Activated naive CD8-positive, alpha-beta T cell treated with anti-CD3 and anti-CD28 coated beads, Interleukin-2, amount 10 ng/mL, durations not matched to agents 7 days and 5 days (primary cell): ENCODE measurements around the gene PARD3. TPM values are rescaled to one million over a fixed set of nuclear protein-coding genes. Genes with fewer than 3 reads are reported as not detected.

ENCODE experiments used
- ATAC-seq: fragments of 150-1000 bp; cut with Tn5 transposase; one replicate; pipeline ENCODE4 v1.10.0; 2021; ENCODE audit warnings: low read depth, moderate library complexity
- POLR2A ChIA-PET: fragments of 350-600 bp; sonication (Branson Sonifier 250); formaldehyde crosslinking; loops from one replicate; lab custom pipeline; 2021; ENCODE audit warnings: antibody characterized with exemption; lab: Charles Lee
- DNase-seq: peaks from one replicate; pipeline ENCODE4 v3.0.0; 2021
- H3K27ac Mint-ChIP-seq: one replicate; pipeline ENCODE4 v1.8.0; 2022; ENCODE audit warnings: mild to moderate bottlenecking, mixed read lengths
- H3K27me3 Mint-ChIP-seq: one replicate; pipeline ENCODE4 v1.8.0; 2022; ENCODE audit warnings: mild to moderate bottlenecking, moderate library complexity, mixed read lengths
- H3K36me3 Mint-ChIP-seq: one replicate; pipeline ENCODE4 v1.8.0; 2021; ENCODE audit warnings: mild to moderate bottlenecking, mixed read lengths
- H3K4me1 Mint-ChIP-seq: one replicate; pipeline ENCODE4 v1.8.0; 2021; ENCODE audit warnings: mixed read lengths
- H3K4me3 Mint-ChIP-seq: one replicate; pipeline ENCODE4 v1.8.0; 2022; ENCODE audit warnings: mild to moderate bottlenecking, moderate library complexity, mixed read lengths
- H3K9me3 Mint-ChIP-seq: one replicate; pipeline ENCODE4 v1.8.0; 2021; ENCODE audit warnings: mixed read lengths
- total RNA-seq, 2 experiments: library from RNA; stranded (reverse); gene quantifications; one replicate each; pipeline ENCODE4 v1.2.3, GENCODE V29; 2021

The PARD3 gene
- total RNA-seq, 2 experiments from 2014 or later: 0.48 to 0.55 TPM

GRCh38 chr10:34565934-34566333 lies 249.2 kb downstream of the PARD3 start:
- no peaks in the 10 kb centered on the region for H3K36me3 Mint-ChIP-seq
- H3K27me3 Mint-ChIP-seq: peaks cover 6% of the 10 kb centered on the region
- no peaks in the 10 kb centered on the region for H3K4me1 Mint-ChIP-seq
- ATAC-seq (no peak), DNase-seq (no peak)
- H3K27ac Mint-ChIP-seq: no peak overlapping the region
- POLR2A ChIA-PET: no interaction called here
- H3K9me3 Mint-ChIP-seq: no peaks in the 10 kb centered on the region
- H3K4me3 Mint-ChIP-seq: no peak overlapping the region

DNA sequence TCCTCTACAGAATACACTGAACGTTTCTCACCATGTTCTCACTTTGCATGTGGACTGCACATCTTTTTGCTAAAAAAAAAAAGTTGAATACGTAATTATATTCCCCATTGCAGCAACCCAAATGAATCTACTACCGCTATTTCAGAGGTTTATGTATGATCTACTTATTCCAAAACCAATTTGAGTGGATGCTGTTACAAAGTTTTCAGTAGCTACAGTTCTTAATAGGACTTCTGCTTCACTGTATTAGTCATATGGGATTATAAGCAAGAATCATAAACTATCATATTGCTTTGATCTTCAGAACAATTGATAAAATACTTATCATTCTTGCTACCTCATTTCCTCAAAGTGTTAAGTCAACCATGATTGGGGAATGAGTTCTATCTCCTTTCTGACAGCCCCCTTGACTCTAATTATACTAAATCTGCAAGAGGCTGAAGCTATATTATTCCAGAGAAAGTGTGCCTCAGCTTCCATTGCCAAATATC lies 257.0 kb downstream of the PARD3 start:
- peaks cover 2% of the 10 kb centered on the region for H3K27me3 Mint-ChIP-seq
- peaks cover 2% of the 10 kb centered on the region for H3K4me1 Mint-ChIP-seq
- no peaks in the 10 kb centered on the region for H3K36me3 Mint-ChIP-seq
- H3K4me3 Mint-ChIP-seq: no peak overlapping the region
- POLR2A ChIA-PET: no interaction called here
- DNase-seq (no peak), ATAC-seq (no peak)
- no peaks in the 10 kb centered on the region for H3K9me3 Mint-ChIP-seq
- no peak overlapping the region for H3K27ac Mint-ChIP-seq

- ATAC-seq: no peak
- H3K27me3 Mint-ChIP-seq: peaks cover 2% of the 10 kb centered on the region
- H3K4me1 Mint-ChIP-seq: peaks cover 2% of the 10 kb centered on the region
- POLR2A ChIA-PET: no interaction called here
- H3K27ac Mint-ChIP-seq: no peak overlapping the region
- no peak overlapping the region for H3K4me3 Mint-ChIP-seq
- no peaks in the 10 kb centered on the region for H3K36me3 Mint-ChIP-seq
- no peak for DNase-seq
- H3K9me3 Mint-ChIP-seq: no peaks in the 10 kb centered on the region
Measured at GRCh38 chr10:34557173-34557572, 257.9 kb downstream of the PARD3 start.

- peaks cover 2% of the 10 kb centered on the region for H3K4me1 Mint-ChIP-seq
- DNase-seq (no peak), ATAC-seq (no peak)
- H3K9me3 Mint-ChIP-seq: no peaks in the 10 kb centered on the region
- H3K27ac Mint-ChIP-seq: no peak overlapping the region
- H3K27me3 Mint-ChIP-seq: peaks cover 2% of the 10 kb centered on the region
- POLR2A ChIA-PET: no interaction called here
- H3K4me3 Mint-ChIP-seq: no peak overlapping the region
- H3K36me3 Mint-ChIP-seq: no peaks in the 10 kb centered on the region
Measured at GRCh38 chr10:34555653-34556052, 259.4 kb downstream of the PARD3 start.

DNA sequence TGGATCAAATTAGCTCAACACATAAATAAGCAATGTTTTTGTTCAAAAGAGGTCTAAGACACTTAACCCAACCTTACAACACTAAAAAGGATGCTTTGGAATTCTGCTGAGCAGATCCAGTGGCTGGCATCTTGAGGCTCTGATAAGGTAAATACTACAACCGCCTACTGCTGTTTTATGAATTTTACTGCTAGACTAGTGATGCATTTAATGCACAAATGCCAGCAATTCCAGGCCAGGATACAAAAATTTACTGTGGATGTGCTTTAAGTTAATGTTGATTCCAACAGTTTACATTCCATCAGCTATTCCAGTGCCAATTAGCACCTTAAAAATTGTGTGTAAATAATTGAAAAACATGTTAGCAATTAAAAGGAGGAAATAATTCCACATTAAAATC lies 261.3 kb downstream of the PARD3 start:
- no peak for DNase-seq
- POLR2A ChIA-PET: no interaction called here
- Mint-ChIP-seq H3K27ac (no peak overlapping the region), H3K9me3 (no peaks in the 10 kb centered on the region), H3K27me3 (peaks cover 2% of the 10 kb centered on the region), H3K36me3 (no peaks in the 10 kb centered on the region), H3K4me3 (no peak overlapping the region), H3K4me1 (peaks cover 2% of the 10 kb centered on the region)
- no peak for ATAC-seq

DNA sequence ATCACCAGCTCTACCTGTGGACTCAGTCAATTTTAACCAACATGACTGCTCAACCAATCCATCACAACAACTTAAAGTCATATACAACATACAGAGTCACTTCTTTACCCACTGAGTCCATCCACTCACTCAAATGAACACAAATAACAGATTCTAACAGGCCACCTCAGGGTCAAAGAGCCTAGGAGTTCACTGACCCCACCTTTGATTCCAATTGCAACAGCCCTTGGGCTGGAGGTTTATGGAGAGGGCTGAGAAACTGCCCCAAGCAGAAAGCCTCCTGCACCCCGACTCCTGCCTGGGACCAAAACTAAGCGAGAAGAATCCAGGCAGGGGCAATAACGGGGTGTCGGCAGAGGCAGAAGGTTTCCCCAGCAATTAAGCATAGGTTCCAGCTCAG lies 263.8 kb downstream of the PARD3 start:
- no peak overlapping the region for H3K4me3 Mint-ChIP-seq
- no peak for ATAC-seq
- H3K27ac Mint-ChIP-seq: no peak overlapping the region
- POLR2A ChIA-PET: no interaction called here
- no peaks in the 10 kb centered on the region for H3K9me3 Mint-ChIP-seq
- H3K36me3 Mint-ChIP-seq: no peaks in the 10 kb centered on the region
- no peak for DNase-seq
- H3K4me1 Mint-ChIP-seq: peaks cover 2% of the 10 kb centered on the region
- peaks cover 2% of the 10 kb centered on the region for H3K27me3 Mint-ChIP-seq

GRCh38 chr10:34549953-34550352 lies 265.1 kb downstream of the PARD3 start:
- POLR2A ChIA-PET: no interaction called here
- DNase-seq (no peak), ATAC-seq (no peak)
- Mint-ChIP-seq H3K4me3 (no peak overlapping the region), H3K27ac (no peak overlapping the region), H3K36me3 (no peaks in the 10 kb centered on the region), H3K27me3 (peaks cover 3% of the 10 kb centered on the region), H3K9me3 (no peaks in the 10 kb centered on the region), H3K4me1 (no peaks in the 10 kb centered on the region)

GRCh38 chr10:34549001-34549400 lies 266.1 kb downstream of the PARD3 start:
- Mint-ChIP-seq H3K36me3 (no peaks in the 10 kb centered on the region), H3K4me3 (no peak overlapping the region), H3K9me3 (no peaks in the 10 kb centered on the region), H3K4me1 (no peaks in the 10 kb centered on the region), H3K27ac (no peak overlapping the region), H3K27me3 (peaks cover 4% of the 10 kb centered on the region)
- no peak for DNase-seq
- no peak for ATAC-seq
- POLR2A ChIA-PET: no interaction called here

DNA sequence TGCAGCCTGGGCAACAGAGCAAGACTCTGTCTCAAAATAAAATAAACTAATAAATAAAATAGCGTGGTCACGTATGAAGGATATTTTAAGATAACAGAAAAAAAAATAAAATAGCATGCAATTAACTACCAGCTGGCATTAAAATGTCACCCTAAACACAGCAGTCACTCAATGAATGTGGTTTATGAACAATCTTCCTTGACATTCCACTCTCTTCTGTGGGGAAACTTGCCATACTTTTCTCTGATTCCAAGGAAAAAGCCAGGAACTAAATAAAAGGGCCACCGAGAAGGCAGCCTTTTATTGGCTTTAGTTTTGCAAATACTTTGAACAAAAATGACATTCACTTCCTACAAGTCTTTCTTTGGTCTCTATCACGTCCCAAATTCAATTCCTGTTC lies 266.6 kb downstream of the PARD3 start:
- H3K9me3 Mint-ChIP-seq: no peaks in the 10 kb centered on the region
- H3K4me1 Mint-ChIP-seq: no peaks in the 10 kb centered on the region
- POLR2A ChIA-PET: no interaction called here
- peaks cover 4% of the 10 kb centered on the region for H3K27me3 Mint-ChIP-seq
- DNase-seq (no peak), ATAC-seq (no peak)
- H3K4me3 Mint-ChIP-seq: no peak overlapping the region
- H3K36me3 Mint-ChIP-seq: no peaks in the 10 kb centered on the region
- no peak overlapping the region for H3K27ac Mint-ChIP-seq

DNA sequence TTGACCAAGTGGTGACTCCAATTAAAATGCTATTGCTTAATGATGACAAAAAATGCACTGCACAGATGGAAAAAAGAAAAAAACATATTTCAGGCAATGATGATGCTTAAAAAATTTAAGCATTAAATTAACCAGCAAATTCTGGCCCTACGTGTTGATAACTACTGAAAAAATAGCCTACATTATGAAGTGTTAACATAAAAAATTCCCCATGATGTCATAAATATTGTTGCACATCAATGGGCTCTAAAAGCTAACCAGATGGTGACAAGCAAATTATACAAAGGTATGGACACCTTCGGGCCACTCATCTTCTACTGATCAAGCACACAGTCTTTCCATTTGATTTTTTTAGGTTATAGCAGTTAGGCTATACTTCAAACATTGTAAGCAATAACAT lies 267.4 kb downstream of the PARD3 start:
- Mint-ChIP-seq H3K36me3 (no peaks in the 10 kb centered on the region), H3K27me3 (peaks cover 4% of the 10 kb centered on the region), H3K4me1 (no peaks in the 10 kb centered on the region), H3K9me3 (no peaks in the 10 kb centered on the region), H3K4me3 (no peak overlapping the region), H3K27ac (no peak overlapping the region)
- DNase-seq (no peak), ATAC-seq (no peak)
- POLR2A ChIA-PET: no interaction called here

- no peaks in the 10 kb centered on the region for H3K36me3 Mint-ChIP-seq
- no peaks in the 10 kb centered on the region for H3K4me1 Mint-ChIP-seq
- no peak overlapping the region for H3K4me3 Mint-ChIP-seq
- H3K27me3 Mint-ChIP-seq: peaks cover 4% of the 10 kb centered on the region
- H3K9me3 Mint-ChIP-seq: no peaks in the 10 kb centered on the region
- H3K27ac Mint-ChIP-seq: no peak overlapping the region
- ATAC-seq (no peak), DNase-seq (no peak)
- POLR2A ChIA-PET: no interaction called here
Measured at GRCh38 chr10:34547291-34547690, 267.8 kb downstream of the PARD3 start.

- DNase-seq (no peak), ATAC-seq (no peak)
- H3K4me3 Mint-ChIP-seq: no peak overlapping the region
- no peaks in the 10 kb centered on the region for H3K36me3 Mint-ChIP-seq
- H3K4me1 Mint-ChIP-seq: no peaks in the 10 kb centered on the region
- no peak overlapping the region for H3K27ac Mint-ChIP-seq
- peaks cover 4% of the 10 kb centered on the region for H3K27me3 Mint-ChIP-seq
- POLR2A ChIA-PET: no interaction called here
- H3K9me3 Mint-ChIP-seq: no peaks in the 10 kb centered on the region
Measured at GRCh38 chr10:34544400-34544799, 270.7 kb downstream of the PARD3 start.

DNA sequence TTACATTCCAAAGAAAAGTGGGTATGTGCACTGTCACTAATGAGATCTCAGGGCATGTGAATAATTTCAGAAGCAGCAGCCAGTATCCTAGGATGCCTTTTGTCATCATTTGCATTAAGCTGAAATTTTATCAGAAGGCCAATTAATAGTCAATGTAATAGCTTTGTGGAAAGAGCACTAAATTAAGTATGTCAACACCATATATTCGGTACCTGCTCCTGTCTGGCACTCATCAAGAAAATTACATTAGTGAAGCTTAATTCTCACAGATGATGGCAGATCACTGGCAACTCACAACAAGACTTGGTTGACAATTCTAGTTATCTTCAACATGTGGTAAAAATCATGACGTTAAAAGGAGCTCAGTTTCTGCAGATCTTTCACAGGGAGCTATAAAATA lies 271.4 kb downstream of the PARD3 start:
- no peaks in the 10 kb centered on the region for H3K9me3 Mint-ChIP-seq
- peaks cover 4% of the 10 kb centered on the region for H3K27me3 Mint-ChIP-seq
- no peak overlapping the region for H3K27ac Mint-ChIP-seq
- H3K4me1 Mint-ChIP-seq: no peaks in the 10 kb centered on the region
- ATAC-seq (no peak), DNase-seq (no peak)
- POLR2A ChIA-PET: no interaction called here
- no peaks in the 10 kb centered on the region for H3K36me3 Mint-ChIP-seq
- H3K4me3 Mint-ChIP-seq: no peak overlapping the region

GRCh38 chr10:34540492-34540891 lies 274.6 kb downstream of the PARD3 start:
- H3K27me3 Mint-ChIP-seq: peaks cover 4% of the 10 kb centered on the region
- ATAC-seq (no peak), DNase-seq (no peak)
- POLR2A ChIA-PET: no interaction called here
- no peaks in the 10 kb centered on the region for H3K36me3 Mint-ChIP-seq
- H3K9me3 Mint-ChIP-seq: no peaks in the 10 kb centered on the region
- no peak overlapping the region for H3K4me3 Mint-ChIP-seq
- H3K4me1 Mint-ChIP-seq: peaks cover 10% of the 10 kb centered on the region
- no peak overlapping the region for H3K27ac Mint-ChIP-seq
